ENCODE results near the gene VRK2.

Gene VRK2

GRCh38 chr2:58063641-58064040 is 17.0 kb downstream of the VRK2 start:
- H3K4me3 ChIP-seq (replicated peaks in 1 of 2; ENCODE audit: low read depth in 2 of 2, low read length in 2 of 2), result no peak overlapping the region
- TF ChIP-seq, protein P1, sequence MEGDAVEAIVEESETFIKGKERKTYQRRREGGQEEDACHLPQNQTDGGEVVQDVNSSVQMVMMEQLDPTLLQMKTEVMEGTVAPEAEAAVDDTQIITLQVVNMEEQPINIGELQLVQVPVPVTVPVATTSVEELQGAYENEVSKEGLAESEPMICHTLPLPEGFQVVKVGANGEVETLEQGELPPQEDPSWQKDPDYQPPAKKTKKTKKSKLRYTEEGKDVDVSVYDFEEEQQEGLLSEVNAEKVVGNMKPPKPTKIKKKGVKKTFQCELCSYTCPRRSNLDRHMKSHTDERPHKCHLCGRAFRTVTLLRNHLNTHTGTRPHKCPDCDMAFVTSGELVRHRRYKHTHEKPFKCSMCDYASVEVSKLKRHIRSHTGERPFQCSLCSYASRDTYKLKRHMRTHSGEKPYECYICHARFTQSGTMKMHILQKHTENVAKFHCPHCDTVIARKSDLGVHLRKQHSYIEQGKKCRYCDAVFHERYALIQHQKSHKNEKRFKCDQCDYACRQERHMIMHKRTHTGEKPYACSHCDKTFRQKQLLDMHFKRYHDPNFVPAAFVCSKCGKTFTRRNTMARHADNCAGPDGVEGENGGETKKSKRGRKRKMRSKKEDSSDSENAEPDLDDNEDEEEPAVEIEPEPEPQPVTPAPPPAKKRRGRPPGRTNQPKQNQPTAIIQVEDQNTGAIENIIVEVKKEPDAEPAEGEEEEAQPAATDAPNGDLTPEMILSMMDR (IDR thresholded peaks at IDR 0.05; ENCODE audit: low read depth, low read length), result no peak
- DNase-seq (ENCODE audit: low read depth in 2 of 2), result peak; percentile 66 to 76

GRCh38 chr2:58064086-58064485 is 17.5 kb downstream of the VRK2 start:
- H3K4me3 ChIP-seq (replicated peaks in 1 of 2; ENCODE audit: low read depth in 2 of 2, low read length in 2 of 2), result no peak overlapping the region
- no peak for DNase-seq (ENCODE audit: low read depth in 2 of 2)
- TF ChIP-seq, protein P1 (IDR thresholded peaks at IDR 0.05; ENCODE audit: low read depth, low read length), result no peak

DNA sequence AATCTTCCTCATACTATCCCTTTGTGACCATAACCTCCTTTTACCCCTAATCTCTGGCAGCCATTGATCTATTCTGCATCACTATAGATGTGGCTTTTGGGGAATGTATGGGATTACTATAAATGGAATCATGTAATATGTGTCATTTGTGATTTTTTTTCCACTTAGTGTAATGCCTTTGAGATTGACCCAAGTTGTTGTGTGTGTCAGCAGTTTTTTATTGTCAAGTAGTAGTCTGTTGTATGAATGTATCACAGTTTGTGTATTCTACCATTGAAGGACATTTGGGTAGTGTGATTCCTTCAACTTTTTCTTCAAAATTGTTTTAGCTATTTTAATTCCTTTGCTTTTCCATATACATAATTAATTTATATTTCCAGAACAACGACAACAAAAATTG is 18.6 kb downstream of the VRK2 start:
- DNase-seq (ENCODE audit: low read depth in 2 of 2), result no peak
- TF ChIP-seq, protein P1 (IDR thresholded peaks at IDR 0.05; ENCODE audit: low read depth, low read length), result no peak
- H3K4me3 ChIP-seq (replicated peaks in 1 of 2; ENCODE audit: low read depth in 2 of 2, low read length in 2 of 2), result no peak overlapping the region

- DNase-seq (ENCODE audit: low read depth in 2 of 2), result no peak
- TF ChIP-seq, protein P1 (IDR thresholded peaks at IDR 0.05; ENCODE audit: low read depth, low read length), result no peak
- no peak overlapping the region for H3K4me3 ChIP-seq (replicated peaks in 1 of 2; ENCODE audit: low read depth in 2 of 2, low read length in 2 of 2)
Measured at GRCh38 chr2:58067001-58067400, 20.4 kb downstream of the VRK2 start.

- TF ChIP-seq, protein P1 (IDR thresholded peaks at IDR 0.05; ENCODE audit: low read depth, low read length), result no peak
- no peak for DNase-seq (ENCODE audit: low read depth in 2 of 2)
- no peak overlapping the region for H3K4me3 ChIP-seq (replicated peaks in 1 of 2; ENCODE audit: low read depth in 2 of 2, low read length in 2 of 2)
Measured at GRCh38 chr2:58070765-58071164, 24.2 kb downstream of the VRK2 start.

- H3K4me3 ChIP-seq (replicated peaks in 1 of 2; ENCODE audit: low read depth in 2 of 2, low read length in 2 of 2), result no peak overlapping the region
- TF ChIP-seq, protein P1 (IDR thresholded peaks at IDR 0.05; ENCODE audit: low read depth, low read length), result no peak
- no peak for DNase-seq (ENCODE audit: low read depth in 2 of 2)
Measured at GRCh38 chr2:58072102-58072501, 25.5 kb downstream of the VRK2 start.

- no peak for DNase-seq (ENCODE audit: low read depth in 2 of 2)
- H3K4me3 ChIP-seq (replicated peaks in 1 of 2; ENCODE audit: low read depth in 2 of 2, low read length in 2 of 2), result no peak overlapping the region
- TF ChIP-seq, protein P1 (IDR thresholded peaks at IDR 0.05; ENCODE audit: low read depth, low read length), result no peak
Measured at GRCh38 chr2:58073008-58073407, 26.4 kb downstream of the VRK2 start.

All from cardiac fibroblast (primary cell).